ENCODE data around the gene EMB. TPM values are rescaled to one million over a fixed set of nuclear protein-coding genes. Genes with fewer than 3 reads are reported as not detected.
A peak's percentile ranks its signal among the peaks of the same experiment; 100 is the strongest.

Gene EMB
- total RNA-seq, 1 donor from 2014 or later, result 40.0 TPM

GRCh38 chr5:50359187-50359586, 81.9 kb downstream of the EMB start:
- no peak for TF ChIP-seq CTCF (IDR thresholded peaks at IDR 0.05; ENCODE audit: insufficient read depth, low read length, severe bottlenecking)
- Histone ChIP-seq H3K36me3 (ENCODE audit: control insufficient read depth, insufficient read depth, low read length) (no peaks in the 10 kb centered on the region), H3K4me3 (ENCODE audit: low read depth, low read length) (no peak overlapping the region), H3K27me3 (ENCODE audit: control insufficient read depth, insufficient read depth, low read length) (no peaks in the 10 kb centered on the region)
- FAIRE-seq (no peak), DNase-seq (ENCODE audit: low read depth) (no peak)

GRCh38 chr5:50352382-50352781, 88.7 kb downstream of the EMB start:
- H3K27me3 ChIP-seq (ENCODE audit: control insufficient read depth, insufficient read depth, low read length), result no peaks in the 10 kb centered on the region
- H3K36me3 ChIP-seq (ENCODE audit: control insufficient read depth, insufficient read depth, low read length), result no peaks in the 10 kb centered on the region
- H3K4me3 ChIP-seq (ENCODE audit: low read depth, low read length), result no peak overlapping the region
- FAIRE-seq (no peak), DNase-seq (ENCODE audit: low read depth) (peak; percentile 5)
- no peak for TF ChIP-seq CTCF (IDR thresholded peaks at IDR 0.05; ENCODE audit: insufficient read depth, low read length, severe bottlenecking)

Other genes with a start within 250 kb of the EMB start
- 14.5 and 15.4 TPM in 2 replicates for gene PARP8, start 225.3 kb upstream of the EMB start, total RNA-seq